Glutamatergic neuron (in vitro differentiated cells): ENCODE measurements around the gene FNDC11. TPM values are rescaled to one million over a fixed set of nuclear protein-coding genes. Genes with fewer than 3 reads are reported as not detected.
"Not testable (repeated sequence)": the region's sequence is repeated elsewhere in the genome, so short reads cannot be mapped to it uniquely, and the experiment has no call there.

Experiments used
- DNase-seq: peaks from one replicate; pipeline ENCODE4 v3.0.0; 2022
- H3K27ac Mint-ChIP-seq: one replicate; pipeline ENCODE4 v1.8.0; 2020; ENCODE audit warnings: mild to moderate bottlenecking, mixed read lengths, inconsistent platforms; ENCODE audit not compliant: unreplicated experiment
- H3K27me3 Mint-ChIP-seq: one replicate; pipeline ENCODE4 v1.8.0; 2020; ENCODE audit warnings: mild to moderate bottlenecking, moderate library complexity, mixed read lengths, inconsistent platforms; ENCODE audit not compliant: unreplicated experiment
- H3K36me3 Mint-ChIP-seq: one replicate; pipeline ENCODE4 v1.8.0; 2020; ENCODE audit warnings: mild to moderate bottlenecking, mixed read lengths, inconsistent platforms; ENCODE audit not compliant: unreplicated experiment
- H3K4me1 Mint-ChIP-seq: one replicate; pipeline ENCODE4 v1.8.0; 2020; ENCODE audit warnings: mild to moderate bottlenecking, low read depth, mixed read lengths, inconsistent platforms; ENCODE audit not compliant: unreplicated experiment
- H3K4me3 Mint-ChIP-seq: one replicate; pipeline ENCODE4 v1.8.0; 2020; ENCODE audit warnings: mild to moderate bottlenecking, mixed read lengths, inconsistent platforms; ENCODE audit not compliant: unreplicated experiment
- H3K9me3 Mint-ChIP-seq: one replicate; pipeline ENCODE4 v1.8.0; 2020; ENCODE audit warnings: mild to moderate bottlenecking, moderate library complexity, mixed read lengths, inconsistent platforms; ENCODE audit not compliant: unreplicated experiment
- CTCF ChIP-seq: fragments of 200-600 bp; sonication (generic); IDR thresholded peaks from one replicate; pipeline ENCODE4 v1.5.0; 2021; ENCODE audit not compliant: partially characterized antibody, unreplicated experiment
- total RNA-seq: library from RNA; stranded (reverse); fragmentation: NEBNext Ultra II Directional; extraction: Animal tissue kit (Norgen Biotek cat#: 25700); gene quantifications from one replicate; pipeline ENCODE4 v1.2.1, GENCODE V29; 2021; ENCODE audit not compliant: unreplicated experiment

FNDC11 gene
- total RNA-seq, 1 donor from 2014 or later = 9.3 TPM

GRCh38 chr20:63597651-63598478 is 43.9 kb downstream of the FNDC11 start:
- H3K4me3 Mint-ChIP-seq = no peak overlapping the region
- H3K9me3 Mint-ChIP-seq = no peaks in the 10 kb centered on the region
- TF ChIP-seq CTCF = no peak
- H3K4me1 Mint-ChIP-seq = no peaks in the 10 kb centered on the region
- H3K27me3 Mint-ChIP-seq = peaks cover under 1% of the 10 kb centered on the region
- peaks cover 6% of the 10 kb centered on the region for H3K36me3 Mint-ChIP-seq
- DNase-seq = no peak
- H3K27ac Mint-ChIP-seq = no peak overlapping the region

- Mint-ChIP-seq H3K36me3 (peaks cover 6% of the 10 kb centered on the region), H3K27ac (no peak overlapping the region), H3K27me3 (peaks cover 2% of the 10 kb centered on the region), H3K9me3 (no peaks in the 10 kb centered on the region), H3K4me3 (no peak overlapping the region), H3K4me1 (no peaks in the 10 kb centered on the region)
- DNase-seq = no peak
- TF ChIP-seq CTCF = no peak
Observed at GRCh38 chr20:63598479-63599395, 44.8 kb downstream of the FNDC11 start.

- Mint-ChIP-seq H3K4me1 (no peaks in the 10 kb centered on the region), H3K4me3 (no peak overlapping the region), H3K27ac (no peak overlapping the region), H3K9me3 (peaks cover 2% of the 10 kb centered on the region), H3K36me3 (peaks cover 6% of the 10 kb centered on the region), H3K27me3 (peaks cover 2% of the 10 kb centered on the region)
- no peak for TF ChIP-seq CTCF
- DNase-seq = no peak
Observed at GRCh38 chr20:63599396-63600050, 45.6 kb downstream of the FNDC11 start.

DNA sequence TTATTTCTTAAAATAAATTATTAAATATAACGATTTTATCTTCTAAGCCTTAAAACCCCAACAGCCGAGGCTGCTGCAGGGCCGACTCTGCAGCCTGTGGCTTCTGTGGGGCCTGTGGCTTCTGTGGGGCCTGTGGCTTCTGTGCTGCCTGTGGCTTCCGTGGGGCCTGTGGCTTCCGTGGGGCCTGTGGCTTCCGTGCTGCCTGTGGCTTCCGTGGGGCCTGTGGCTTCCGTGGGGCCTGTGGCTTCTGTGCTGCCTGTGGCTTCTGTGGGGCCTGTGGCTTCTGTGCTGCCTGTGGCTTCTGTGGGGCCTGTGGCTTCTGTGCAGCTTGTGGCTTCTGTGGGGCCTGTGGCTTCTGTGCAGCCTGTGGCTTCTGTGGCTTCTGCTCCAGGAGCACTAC is 47.7 kb downstream of the FNDC11 start:
- not testable (repeated sequence) for H3K4me3 Mint-ChIP-seq, H3K36me3 Mint-ChIP-seq, H3K4me1 Mint-ChIP-seq, H3K27ac Mint-ChIP-seq, H3K9me3 Mint-ChIP-seq, DNase-seq, H3K27me3 Mint-ChIP-seq

DNA sequence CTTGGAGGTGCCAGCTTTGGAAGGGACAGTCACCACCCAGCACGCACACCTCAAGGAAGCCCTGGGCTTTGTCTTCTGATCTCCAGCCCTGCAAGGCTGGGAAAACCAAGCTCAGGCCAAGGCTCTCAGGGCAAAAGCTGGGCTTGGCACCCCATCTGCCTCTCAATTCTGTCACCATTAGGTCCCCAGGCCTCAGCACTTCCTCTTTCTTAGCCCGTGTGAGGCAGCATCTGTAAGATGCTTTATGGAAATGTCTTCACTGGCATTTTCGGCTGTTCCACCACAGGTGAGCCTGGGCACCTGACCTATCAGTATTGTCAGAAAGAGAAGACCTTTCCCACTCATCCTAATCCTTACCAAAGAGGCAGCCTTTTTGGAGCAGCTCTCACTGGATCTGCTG is 48.4 kb downstream of the FNDC11 start:
- H3K9me3 Mint-ChIP-seq = peaks cover 2% of the 10 kb centered on the region
- DNase-seq = no peak
- H3K27me3 Mint-ChIP-seq = peaks cover 2% of the 10 kb centered on the region
- TF ChIP-seq CTCF = no peak
- H3K4me1 Mint-ChIP-seq = no peaks in the 10 kb centered on the region
- H3K27ac Mint-ChIP-seq = no peak overlapping the region
- H3K36me3 Mint-ChIP-seq = peaks cover 6% of the 10 kb centered on the region
- no peak overlapping the region for H3K4me3 Mint-ChIP-seq
